Mucosa of descending colon (tissue), 3 donors: ENCODE measurements around the gene CCDC88C. TPM values are rescaled to one million over a fixed set of nuclear protein-coding genes. Genes with fewer than 3 reads are reported as not detected.
A peak's percentile ranks its signal among the peaks of the same experiment; 100 is the strongest.

Experiments
- ATAC-seq: fragments of 200-7000 bp; cut with Tn5 transposase; one replicate; pipeline ENCODE4 v1.9.1; 2020; ENCODE audit warnings: mild to moderate bottlenecking, moderate library complexity
- DNase-seq, 3 donors: peaks; one replicate each; pipeline ENCODE4 v3.0.0-alpha.2; 2020
- H3K36me3 ChIP-seq: fragments of 200-600 bp; one replicate; pipeline ENCODE4 v1.8.0; 2021; ENCODE audit warnings: low read depth, mild to moderate bottlenecking
- H3K4me1 ChIP-seq: fragments of 200-600 bp; one replicate; pipeline ENCODE4 v1.8.0; 2021; ENCODE audit warnings: low read depth, mild to moderate bottlenecking
- H3K4me3 ChIP-seq: fragments of 200-600 bp; one replicate; pipeline ENCODE4 v1.8.0; 2021; ENCODE audit warnings: mild to moderate bottlenecking
- H3K9me3 ChIP-seq: fragments of 200-600 bp; one replicate; pipeline ENCODE4 v1.8.0; 2021; ENCODE audit warnings: mild to moderate bottlenecking
- CTCF ChIP-seq: fragments of 200-600 bp; IDR thresholded peaks from one replicate; pipeline ENCODE4 v1.8.0; 2022; ENCODE audit warnings: antibody characterized with exemption, mild to moderate bottlenecking
- intact Hi-C, 2 donors: fragments of 100-400 bp; cut with DNase I in 1 of 2; cut with micrococcal nuclease in 1 of 2; formaldehyde crosslinking; loops; one replicate each; pipeline versions ENCODE4 v1.11.0 to v1.11.1; 2022; cut with DNase I, micrococcal nuclease
- total RNA-seq, 3 donors: library from RNA; stranded (reverse); fragmentation: NEBNext Ultra II Directional in 2 of 3; extraction: Animal tissue kit (Norgen Biotek cat#: 25700) in 2 of 3; gene quantifications; one replicate each; pipeline versions ENCODE4 v1.2.1 to v1.2.4, GENCODE V29; 2021 to 2023
- donor health status: DM: no; HTN: no; CAD: no; lungs with moderate emphysema.
- donor health status: DM: no; HTN: no; CAD: no.
- donor health status: DM: no; HTN: yes; CAD: no.

CCDC88C gene
- total RNA-seq, 3 donors from 2014 or later = 30.1 to 62.1 (median 56.6) TPM

- no peaks in the 10 kb centered on the region for H3K9me3 ChIP-seq
- intact Hi-C loops = loop anchor here (5.0 kb wide), 1 partner anchor 94 kb away; no protein-coding TSS in a partner anchor
- H3K4me1 ChIP-seq = peaks cover 30% of the 10 kb centered on the region
- H3K36me3 ChIP-seq = no peaks in the 10 kb centered on the region
- peak overlapping the region; percentile 71 for H3K4me3 ChIP-seq
- DNase-seq (peak in 1 of 3 donors; percentile 51), ATAC-seq (peak; percentile 45)
- TF ChIP-seq CTCF = no peak
These were observed 1.6 kb downstream of the CCDC88C start for GRCh38 chr14:91415794-91416743.

GRCh38 chr14:91414475-91414833 lies 3.2 kb downstream of the CCDC88C start:
- Histone ChIP-seq H3K4me3 (no peak overlapping the region), H3K36me3 (no peaks in the 10 kb centered on the region), H3K4me1 (peaks cover 33% of the 10 kb centered on the region), H3K9me3 (no peaks in the 10 kb centered on the region)
- no peak for ATAC-seq
- intact Hi-C loops = no loop called here
- no peak for TF ChIP-seq CTCF
- no peak for DNase-seq

- Histone ChIP-seq H3K36me3 (no peaks in the 10 kb centered on the region), H3K9me3 (no peaks in the 10 kb centered on the region), H3K4me1 (peaks cover 33% of the 10 kb centered on the region), H3K4me3 (no peak overlapping the region)
- TF ChIP-seq CTCF = no peak
- ATAC-seq (peak; percentile 41), DNase-seq (peak; percentile 76 to 87 (median 76))
- intact Hi-C loops = no loop called here
These were observed 3.8 kb downstream of the CCDC88C start for GRCh38 chr14:91413547-91414474.

- no peaks in the 10 kb centered on the region for H3K9me3 ChIP-seq
- no peak for DNase-seq
- ATAC-seq = no peak
- no peaks in the 10 kb centered on the region for H3K36me3 ChIP-seq
- peaks cover 33% of the 10 kb centered on the region for H3K4me1 ChIP-seq
- intact Hi-C loops = no loop called here
- no peak overlapping the region for H3K4me3 ChIP-seq
- TF ChIP-seq CTCF = no peak
These were observed 4.7 kb downstream of the CCDC88C start for GRCh38 chr14:91412939-91413338.

GRCh38 chr14:91410771-91411536 lies 6.7 kb downstream of the CCDC88C start:
- no peak for TF ChIP-seq CTCF
- H3K36me3 ChIP-seq = no peaks in the 10 kb centered on the region
- ATAC-seq (peak; percentile 8), DNase-seq (no peak)
- H3K4me3 ChIP-seq = no peak overlapping the region
- intact Hi-C loops = no loop called here
- H3K4me1 ChIP-seq = peaks cover 27% of the 10 kb centered on the region
- H3K9me3 ChIP-seq = no peaks in the 10 kb centered on the region
